T-cell (primary cell): ENCODE results near the gene SUMO4. TPM values are rescaled to one million over a fixed set of nuclear protein-coding genes. Genes with fewer than 3 reads are reported as not detected.
A peak's percentile ranks its signal among the peaks of the same experiment; 100 is the strongest.

Experiments
- ATAC-seq, 4 experiments: fragments of 200-7000 bp in 3 of 4; fragments of 150-1000 bp in 1 of 4; cut with Tn5 transposase; replicated peaks in 1 of 4; 1 replicate in 3 of 4; 2 replicates in 1 of 4; pipeline ENCODE4 v1.10.0; 2021; ENCODE audit warnings: moderate library complexity in 3 of 4, mild to moderate bottlenecking in 2 of 4, moderate number of reproducible peaks in 1 of 4
- CTCF ChIA-PET, 2 donors: fragments of 300-600 bp; sonication (Branson Sonifier 250); formaldehyde crosslinking; loops; one replicate each; lab custom pipeline; 2022; ENCODE audit warnings: antibody characterized with exemption in 2 of 2; lab: Charles Lee
- POLR2A ChIA-PET, 2 donors: fragments of 300-600 bp; sonication (Branson Sonifier 250); formaldehyde crosslinking; loops; one replicate each; lab custom pipeline; 2022; ENCODE audit warnings: antibody characterized with exemption in 2 of 2; lab: Charles Lee
- DNase-seq, 35 experiments: peaks; one replicate each; pipeline versions ENCODE4 v3.0.0 to v3.0.0-alpha.2; 2013 to 2023
- H3K27ac ChIP-seq: one replicate; pipeline ENCODE4 v1.5.1; 2013; ENCODE audit warnings: low read length
- H3K27me3 ChIP-seq, 2 experiments: replicated peaks in 1 of 2; 1 replicate in 1 of 2; 2 replicates in 1 of 2; pipeline versions ENCODE4 v1.6.1 to v1.7.0; 2013; ENCODE audit warnings: low read length in 1 of 2, mixed read lengths in 1 of 2; ENCODE audit not compliant: control insufficient read depth in 2 of 2, insufficient read depth in 2 of 2; ENCODE audit errors: extremely low read depth in 1 of 2
- H3K36me3 ChIP-seq, 2 donors: 1 replicate in 1 of 2; 2 replicates in 1 of 2; pipeline versions ENCODE4 v1.6.1 to v1.7.0; 2013; ENCODE audit warnings: low read length in 1 of 2; ENCODE audit not compliant: control insufficient read depth in 2 of 2, insufficient read depth in 1 of 2; ENCODE audit errors: extremely low read depth in 1 of 2
- H3K4me1 ChIP-seq, 2 experiments: 1 replicate in 1 of 2; 2 replicates in 1 of 2; pipeline versions ENCODE4 v1.6.1 to v1.7.0; 2013; ENCODE audit warnings: low read length in 2 of 2, mixed read lengths in 1 of 2; ENCODE audit not compliant: insufficient read depth in 2 of 2, control insufficient read depth in 1 of 2; ENCODE audit errors: extremely low read depth in 1 of 2
- H3K4me3 ChIP-seq, 2 donors: 1 replicate in 1 of 2; 2 replicates in 1 of 2; pipeline versions ENCODE4 v1.5.1 to v1.7.0; 2013; ENCODE audit warnings: mild to moderate bottlenecking in 2 of 2, low read length in 1 of 2, moderate library complexity in 1 of 2; ENCODE audit not compliant: control insufficient read depth in 1 of 2; ENCODE audit errors: extremely low read depth in 1 of 2
- H3K9me3 ChIP-seq: 2 replicates; pipeline ENCODE4 v1.7.0; 2013
- H3K27ac Mint-ChIP-seq, 2 donors: one replicate each; pipeline ENCODE4 v1.8.0; 2020 to 2021; ENCODE audit warnings: mild to moderate bottlenecking in 2 of 2, mixed read lengths in 2 of 2
- H3K27me3 Mint-ChIP-seq, 2 donors: one replicate each; pipeline ENCODE4 v1.8.0; 2021 to 2022; ENCODE audit warnings: mixed read lengths in 2 of 2
- H3K36me3 Mint-ChIP-seq: one replicate; pipeline ENCODE4 v1.8.0; 2021; ENCODE audit warnings: mixed read lengths
- H3K4me1 Mint-ChIP-seq, 3 donors: one replicate each; pipeline ENCODE4 v1.8.0; 2020 to 2022; ENCODE audit warnings: mixed read lengths in 3 of 3, mild to moderate bottlenecking in 1 of 3
- H3K4me3 Mint-ChIP-seq, 3 donors: one replicate each; pipeline ENCODE4 v1.8.0; 2020 to 2022; ENCODE audit warnings: mild to moderate bottlenecking in 3 of 3, mixed read lengths in 3 of 3, moderate library complexity in 3 of 3
- H3K9me3 Mint-ChIP-seq, 3 donors: one replicate each; pipeline ENCODE4 v1.8.0; 2020 to 2022; ENCODE audit warnings: mixed read lengths in 3 of 3
- whole genome bisulfite sequencing: methylation state at CpG from one replicate; pipeline ENCODE4 v1.1.5; 2013; ENCODE audit warnings: missing lambda C conversion rate; ENCODE audit not compliant: insufficient coverage; 5-methylcytosine and 5-hydroxymethylcytosine counted together
- total RNA-seq, 35 experiments: library from RNA in 6 of 35; stranded (reverse) in 6 of 35; fragments of 120-200 nt in 1 of 35; gene quantifications; one replicate each; pipeline versions ENCODE4 v1.2.1 to v1.2.4 and lab custom pipeline; 2013 to 2026

Gene SUMO4
- total RNA-seq (10 to 100 TPM in 1 of 5 donors, 1 to 10 TPM in 4; 5.7 to 11.4 (median 8.5) TPM), total RNA-seq (lab: John Stamatoyannopoulos, UW) (1.5 to 8.8 (median 3.4) reads per million in 29 experiments)
- total RNA-seq (2013): 10.9 TPM

DNA sequence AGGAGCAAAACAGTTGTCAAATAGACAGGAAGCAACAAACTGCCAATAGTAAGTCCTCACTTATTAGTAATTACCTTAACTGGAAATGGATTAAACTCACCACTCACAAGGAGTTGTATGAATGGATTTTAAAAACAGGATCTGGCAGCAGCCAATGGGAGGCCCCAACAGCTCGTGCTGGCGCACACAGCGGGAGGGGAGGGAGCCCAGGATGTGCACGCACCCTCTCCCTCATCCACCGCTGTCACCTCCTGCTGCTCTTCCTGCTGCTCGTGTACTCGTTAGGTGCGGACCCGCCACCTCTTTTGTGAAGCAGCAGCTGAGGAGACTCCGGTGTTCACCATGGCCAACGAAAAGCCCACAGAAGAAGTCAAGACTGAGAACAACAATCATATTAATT lies at the start of gene SUMO4:
Gene SUMO4 (plus strand): TSS at position 213 of the 400 bp plus-strand sequence. CDS start 130 bp downstream, at position 343.
- no peaks in the 10 kb centered on the region for H3K27me3 ChIP-seq
- ATAC-seq (no peak), DNase-seq (no peak)
- peaks cover 0 to 37% of the 10 kb centered on the region in 2 donors for H3K36me3 ChIP-seq
- ChIA-PET CTCF (no interaction called here), POLR2A (no interaction called here)
- Mint-ChIP-seq H3K27me3 (no peaks in the 10 kb centered on the region), H3K4me1 (peaks cover 17 to 39% (median 33%) of the 10 kb centered on the region in 3 donors), H3K27ac (no peak within 1 kb of the TSS), H3K9me3 (no peaks in the 10 kb centered on the region), H3K36me3 (peaks cover 75% of the 10 kb centered on the region), H3K4me3 (no peak within 1 kb of the TSS)
- H3K27ac ChIP-seq: no peak within 1 kb of the TSS
- no peaks in the 10 kb centered on the region for H3K9me3 ChIP-seq
- H3K4me3 ChIP-seq: no peak within 1 kb of the TSS
- no peaks in the 10 kb centered on the region for H3K4me1 ChIP-seq
- 96% methylated on average over 4 of the region's 11 CpGs for WGBS

DNA sequence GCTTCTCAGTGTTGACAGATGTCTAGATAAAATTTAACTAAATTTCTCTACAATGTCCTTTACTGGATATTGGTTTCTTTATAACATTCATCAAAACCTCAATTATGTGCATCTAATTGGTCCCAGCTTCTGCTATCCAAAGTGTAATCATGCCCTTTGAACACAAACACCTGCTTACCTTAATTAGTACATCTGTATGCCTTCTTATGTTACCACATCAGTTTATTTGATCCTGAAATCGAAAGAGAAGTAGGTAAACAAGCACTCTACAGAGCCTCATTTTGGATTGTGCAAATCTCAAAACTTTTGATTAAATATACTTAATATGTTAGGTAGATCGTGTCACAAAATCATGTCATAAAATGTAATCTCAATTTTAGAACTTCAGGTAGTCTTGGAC lies 46.1 kb upstream of the SUMO4 start:
- Mint-ChIP-seq H3K36me3 (peaks cover 18% of the 10 kb centered on the region), H3K4me1 (peaks cover 73 to 89% (median 88%) of the 10 kb centered on the region in 3 donors), H3K27ac (peak overlapping the region in 1 of 2 donors; percentile 48), H3K4me3 (no peak overlapping the region), H3K9me3 (no peaks in the 10 kb centered on the region), H3K27me3 (no peaks in the 10 kb centered on the region)
- H3K27ac ChIP-seq: no peak overlapping the region
- peaks cover 18 to 20% of the 10 kb centered on the region in 2 experiments for H3K4me1 ChIP-seq
- ATAC-seq: peak in 2 of 4 experiments; percentile 6 to 72
- no peaks in the 10 kb centered on the region for H3K27me3 ChIP-seq
- no peaks in the 10 kb centered on the region for H3K9me3 ChIP-seq
- peak in 1 of 35 experiments; percentile 16 for DNase-seq
- WGBS: no CpG with 5 or more reads among the region's 2 CpGs
- CTCF ChIA-PET: no interaction called here
- POLR2A ChIA-PET: interaction anchor here (0.5 to 0.6 kb wide), 2 partner anchors 9 to 183 kb away, joined by 4 to 5 read pairs; no protein-coding TSS in a partner anchor
- peaks cover 0 to 6% of the 10 kb centered on the region in 2 donors for H3K36me3 ChIP-seq
- H3K4me3 ChIP-seq: no peak overlapping the region

DNA sequence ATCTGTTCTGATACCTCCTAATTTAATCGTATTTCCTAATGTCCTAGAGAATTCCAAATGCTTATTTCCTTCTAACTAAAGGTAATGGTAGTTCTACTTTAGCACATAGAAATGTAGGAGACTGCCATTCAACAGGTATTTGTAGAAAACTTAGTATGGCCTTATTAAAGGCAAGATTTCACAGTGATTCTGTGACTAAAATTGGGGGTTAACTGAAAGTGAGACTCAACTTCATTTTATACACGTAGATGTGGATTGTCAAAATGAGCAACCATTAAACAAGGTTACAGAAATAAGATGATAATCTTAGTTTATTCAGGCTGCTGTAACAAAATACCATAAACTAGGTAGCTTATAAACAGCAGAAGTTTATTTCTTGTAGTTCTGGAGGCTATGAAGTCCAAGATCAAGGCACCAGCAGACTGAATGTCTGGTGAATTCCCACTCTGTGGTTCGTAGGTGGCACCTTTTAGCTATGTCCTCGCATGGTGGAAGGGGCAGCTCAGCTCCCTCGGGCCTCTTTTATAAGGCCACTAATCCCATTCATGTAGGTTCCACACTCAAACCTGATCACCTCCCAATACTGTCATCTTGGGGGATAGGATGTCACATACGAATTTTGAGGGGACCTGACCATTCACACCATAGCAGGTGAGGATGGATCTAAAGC lies 43.8 kb upstream of the SUMO4 start:
- ChIA-PET POLR2A (no interaction called here), CTCF (no interaction called here)
- H3K36me3 ChIP-seq: peaks cover 0 to 8% of the 10 kb centered on the region in 2 donors
- Mint-ChIP-seq H3K27me3 (no peaks in the 10 kb centered on the region), H3K9me3 (peaks cover 0 to 3% (median 0%) of the 10 kb centered on the region in 3 donors), H3K36me3 (peaks cover 24% of the 10 kb centered on the region), H3K4me1 (peaks cover 76 to 88% (median 87%) of the 10 kb centered on the region in 3 donors), H3K27ac (peak overlapping the region in 1 of 2 donors; percentile 61), H3K4me3 (no peak overlapping the region)
- H3K4me3 ChIP-seq: no peak overlapping the region
- 71% methylated on average over 1 of the region's 6 CpGs for WGBS
- H3K4me1 ChIP-seq: peaks cover 16 to 21% of the 10 kb centered on the region in 2 experiments
- no peaks in the 10 kb centered on the region for H3K9me3 ChIP-seq
- DNase-seq (no peak), ATAC-seq (no peak)
- H3K27me3 ChIP-seq: no peaks in the 10 kb centered on the region
- no peak overlapping the region for H3K27ac ChIP-seq

DNA sequence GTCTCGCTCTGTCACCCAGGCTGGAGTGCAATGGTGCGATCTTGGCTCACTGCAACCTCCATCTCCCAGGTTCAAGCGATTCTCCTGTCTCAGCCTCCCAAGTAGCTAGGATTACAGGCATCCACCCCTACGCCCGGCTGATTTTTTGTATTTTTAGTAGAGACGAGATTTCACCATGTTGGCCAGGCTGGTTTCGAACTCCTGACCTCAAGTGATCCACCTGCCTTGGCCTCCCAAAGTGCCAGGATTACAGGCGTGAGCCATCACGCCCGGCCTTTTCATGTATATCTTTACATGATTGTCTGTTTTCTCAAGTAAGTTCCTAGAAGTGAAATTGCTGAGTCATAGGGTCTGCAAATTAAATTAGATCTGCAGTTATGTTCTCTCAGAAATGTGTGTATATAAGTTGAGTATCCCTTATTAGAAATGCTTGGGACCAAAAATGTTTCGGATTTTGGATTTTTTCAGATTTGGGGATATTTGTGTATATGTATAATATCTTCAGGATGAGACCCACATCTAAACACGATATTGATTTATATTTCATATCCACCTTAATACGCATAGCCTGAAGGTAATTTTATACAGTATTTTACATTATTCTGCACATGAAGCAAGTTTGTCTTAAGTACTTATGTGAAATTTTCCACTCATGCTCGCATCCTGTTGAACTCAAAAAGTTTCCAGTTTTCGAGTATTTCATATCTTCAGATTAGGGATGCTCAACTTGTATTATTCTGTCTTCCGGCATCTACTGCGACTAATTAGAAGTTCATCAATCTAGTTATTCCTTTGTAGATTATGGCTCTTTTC lies 42.1 kb upstream of the SUMO4 start:
- no peaks in the 10 kb centered on the region for H3K27me3 Mint-ChIP-seq
- H3K4me3 Mint-ChIP-seq: peak overlapping the region in 2 of 3 donors; percentile 8 to 38
- H3K9me3 ChIP-seq: no peaks in the 10 kb centered on the region
- H3K27ac ChIP-seq: no peak overlapping the region
- 78% methylated on average over 2 of the region's 17 CpGs for WGBS
- H3K36me3 ChIP-seq: peaks cover 0 to 13% of the 10 kb centered on the region in 2 donors
- peak overlapping the region; percentile 67 to 83 for H3K27ac Mint-ChIP-seq
- peaks cover 29% of the 10 kb centered on the region for H3K36me3 Mint-ChIP-seq
- ChIA-PET CTCF (interaction anchor here in 1 of 2 donors (1.7 kb wide), 1 partner anchor 159 kb away, joined by 4 read pairs; no protein-coding TSS in a partner anchor), POLR2A (no interaction called here)
- peaks cover 14 to 23% of the 10 kb centered on the region in 2 experiments for H3K4me1 ChIP-seq
- no peak for ATAC-seq
- H3K9me3 Mint-ChIP-seq: peaks cover 4 to 11% (median 8%) of the 10 kb centered on the region in 3 donors
- peaks cover 75 to 87% (median 85%) of the 10 kb centered on the region in 3 donors for H3K4me1 Mint-ChIP-seq
- no peak for DNase-seq
- H3K27me3 ChIP-seq: no peaks in the 10 kb centered on the region
- H3K4me3 ChIP-seq: no peak overlapping the region

DNA sequence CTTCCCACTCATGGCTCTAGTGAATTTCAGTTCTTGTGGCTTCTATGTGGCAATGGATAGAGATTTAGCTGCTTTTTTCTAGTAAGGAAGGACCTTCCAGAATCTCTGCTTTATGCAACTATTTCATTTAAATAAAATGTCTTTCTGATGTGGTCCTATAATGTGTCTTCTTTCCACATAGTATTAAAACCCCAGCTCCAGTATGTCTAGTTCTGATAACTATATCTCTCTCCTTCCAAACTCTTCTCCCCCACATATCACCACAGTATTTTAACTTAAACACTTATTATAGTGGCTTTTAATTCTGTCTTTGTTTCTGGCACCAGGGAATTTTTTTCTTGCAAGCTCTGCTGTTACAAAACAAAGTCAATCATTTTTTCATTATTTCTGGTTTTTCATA lies 40.6 kb upstream of the SUMO4 start:
- POLR2A ChIA-PET: interaction anchor here (0.6 to 0.9 kb wide), 4 partner anchors 9 to 32 kb away, joined by 3 to 5 read pairs (median 4); no protein-coding TSS in a partner anchor
- no peaks in the 10 kb centered on the region for H3K27me3 Mint-ChIP-seq
- peaks cover 70 to 89% (median 88%) of the 10 kb centered on the region in 3 donors for H3K4me1 Mint-ChIP-seq
- peak overlapping the region in 1 of 3 donors; percentile 6 for H3K4me3 Mint-ChIP-seq
- H3K9me3 Mint-ChIP-seq: peaks cover 4 to 11% (median 8%) of the 10 kb centered on the region in 3 donors
- H3K36me3 Mint-ChIP-seq: peaks cover 33% of the 10 kb centered on the region
- CTCF ChIA-PET: interaction anchor here in 1 of 2 donors (0.7 to 1.7 kb wide), 4 partner anchors 14 to 158 kb away, joined by 3 to 8 read pairs (median 4); partner anchors contain the start of gene TAB2
- no peak for ATAC-seq
- Histone ChIP-seq H3K27me3 (no peaks in the 10 kb centered on the region), H3K36me3 (peaks cover 0 to 13% of the 10 kb centered on the region in 2 donors), H3K9me3 (no peaks in the 10 kb centered on the region), H3K27ac (no peak overlapping the region), H3K4me3 (no peak overlapping the region), H3K4me1 (peaks cover 19 to 23% of the 10 kb centered on the region in 2 experiments)
- DNase-seq: no peak
- H3K27ac Mint-ChIP-seq: peak overlapping the region; percentile 83 to 85

DNA sequence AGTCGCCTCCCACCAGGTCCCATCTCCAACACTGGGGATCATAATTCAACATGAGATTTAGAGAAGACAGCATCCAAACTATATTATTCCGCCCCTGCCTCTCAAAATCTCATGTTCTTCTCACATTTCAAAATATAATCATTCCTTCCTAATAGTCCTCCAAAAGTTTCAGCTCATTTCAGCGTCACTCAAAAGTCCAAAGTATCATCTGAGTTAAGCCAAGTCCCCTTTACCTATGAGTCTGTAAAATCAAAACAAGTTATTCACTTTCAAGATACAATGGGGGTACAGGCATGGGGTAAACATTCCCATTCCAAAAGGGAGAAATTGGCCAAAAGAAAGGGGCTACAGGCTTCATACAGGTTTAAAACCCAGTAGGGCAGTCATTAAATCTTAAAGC lies 39.5 kb upstream of the SUMO4 start:
- no peak overlapping the region for H3K27ac ChIP-seq
- no peak overlapping the region for H3K4me3 ChIP-seq
- 96% methylated on average over 3 of the region's 3 CpGs for whole genome bisulfite sequencing
- peaks cover 20 to 24% of the 10 kb centered on the region in 2 experiments for H3K4me1 ChIP-seq
- H3K4me3 Mint-ChIP-seq: no peak overlapping the region
- ATAC-seq (no peak), DNase-seq (no peak)
- no peaks in the 10 kb centered on the region for H3K9me3 ChIP-seq
- H3K9me3 Mint-ChIP-seq: peaks cover 4 to 11% (median 8%) of the 10 kb centered on the region in 3 donors
- H3K4me1 Mint-ChIP-seq: peaks cover 61 to 90% (median 84%) of the 10 kb centered on the region in 3 donors
- no peaks in the 10 kb centered on the region for H3K27me3 ChIP-seq
- H3K36me3 Mint-ChIP-seq: peaks cover 33% of the 10 kb centered on the region
- POLR2A ChIA-PET: no interaction called here
- peak overlapping the region; percentile 58 to 87 for H3K27ac Mint-ChIP-seq
- H3K27me3 Mint-ChIP-seq: no peaks in the 10 kb centered on the region
- peaks cover 0 to 13% of the 10 kb centered on the region in 2 donors for H3K36me3 ChIP-seq
- CTCF ChIA-PET: no interaction called here
